Transverse colon (tissue), 3 donors: ENCODE measurements around the gene UBR7.

Experiments used
- CTCF ChIP-seq, 5 experiments: fragments of 200-600 bp in 3 of 5; fragments of 450-650 bp in 2 of 5; sonication (generic) in 3 of 5; IDR thresholded peaks; 1 replicate in 2 of 5; 2 replicates in 3 of 5; pipeline ENCODE4 v1.5.1; 2016 to 2017; ENCODE audit warnings: antibody characterized with exemption in 5 of 5, inconsistent platforms in 3 of 5, mild to moderate bottlenecking in 2 of 5, moderate library complexity in 1 of 5
- EP300 ChIP-seq: sonication (generic); formaldehyde crosslinking; IDR thresholded peaks from one replicate; pipeline ENCODE4 v1.6.1; 2017; ENCODE audit warnings: antibody characterized with exemption, low read depth
- POLR2A ChIP-seq: fragments of 450-650 bp; IDR thresholded peaks from one replicate; pipeline ENCODE4 v1.6.1; 2016; ENCODE audit warnings: antibody characterized with exemption, mild to moderate bottlenecking, moderate library complexity

DNA sequence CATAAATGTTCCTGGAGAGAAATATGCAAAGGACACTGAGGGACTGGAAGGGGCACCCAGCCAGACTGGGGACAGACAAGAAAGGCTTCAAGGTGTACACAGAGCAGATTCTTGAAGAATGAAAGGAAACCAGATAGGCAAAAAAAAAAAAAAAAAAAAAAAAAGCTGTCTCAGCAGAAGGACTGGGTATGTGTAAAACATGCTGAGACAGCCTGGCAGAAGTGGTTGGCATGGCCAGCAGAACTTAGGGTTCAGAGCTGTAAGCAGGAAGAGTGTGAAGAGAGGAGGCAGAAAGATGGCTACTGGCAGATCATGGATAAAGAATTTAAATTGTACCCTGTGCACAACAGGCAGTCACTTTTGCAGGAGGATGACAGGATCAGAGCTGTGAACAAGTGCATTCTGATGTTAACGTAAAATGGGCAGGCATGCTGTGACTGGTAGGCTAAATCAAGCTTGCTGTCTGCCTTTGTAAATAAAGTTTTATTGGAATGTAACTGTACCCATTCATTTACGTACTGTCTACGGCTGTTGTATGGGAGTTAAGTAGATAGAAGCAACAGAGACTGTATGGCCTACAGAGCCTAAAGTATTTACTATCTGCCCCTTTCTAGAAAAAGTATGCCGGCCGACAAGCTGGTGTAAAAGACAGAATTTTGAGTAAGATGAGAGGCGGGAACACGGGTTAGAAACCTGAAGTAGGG is 42.2 kb downstream of the UBR7 start:
- no peak for TF ChIP-seq CTCF (IDR thresholded peaks at IDR 0.05)
- TF ChIP-seq EP300, result no peak
- no peak for TF ChIP-seq POLR2A
